Measurements from ENCODE around the gene PSMD1. TPM values are rescaled to one million over a fixed set of nuclear protein-coding genes. Genes with fewer than 3 reads are reported as not detected.

PSMD1 gene
- total and polyA plus RNA-seq, 2 experiments from 2014 or later: 102 to 106 TPM

DNA sequence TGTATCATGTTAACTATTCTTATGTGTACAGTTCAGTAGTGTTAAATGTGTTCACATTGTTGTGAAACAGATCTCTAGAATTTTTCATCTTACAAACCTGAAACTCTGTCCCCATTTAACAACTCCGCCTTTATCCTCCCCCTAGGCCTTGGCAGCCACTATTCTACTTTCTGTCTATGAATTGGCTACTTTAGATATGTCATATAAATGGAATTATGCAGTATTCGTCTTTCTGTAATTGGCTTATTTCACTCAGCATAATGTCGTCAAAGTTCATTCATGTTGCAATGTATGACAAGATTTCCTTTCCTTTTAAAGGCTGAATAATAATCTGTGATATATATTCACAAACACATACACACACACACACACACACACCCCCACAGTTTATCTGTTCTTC is 154.1 kb downstream of the PSMD1 start:
- H3K79me2 ChIP-seq (ENCODE audit: insufficient read depth): peaks cover 3% of the 10 kb centered on the region; the same call in 1 of the 2 replicates
- in situ Hi-C loops (cut with MboI): no loop called here
- H3F3A ChIP-seq (ENCODE audit: insufficient read depth): no peaks in the 10 kb centered on the region
- no peak overlapping the region for H3K4me2 ChIP-seq (ENCODE audit: unreplicated experiment)
- H3K4me1 ChIP-seq (ENCODE audit: insufficient read depth): no peaks in the 10 kb centered on the region
- peaks cover 11% of the 10 kb centered on the region for H3K36me3 ChIP-seq (ENCODE audit: low read depth)
- H3K9me3 ChIP-seq (ENCODE audit: low read depth): no peaks in the 10 kb centered on the region
- DNase-seq: no peak
- no peak overlapping the region for H2AFZ ChIP-seq
- no peak overlapping the region for H3K27ac ChIP-seq
- no peaks in the 10 kb centered on the region for H3K9me2 ChIP-seq (ENCODE audit: insufficient read depth)
- no peaks in the 10 kb centered on the region for H4K20me1 ChIP-seq (ENCODE audit: insufficient read depth)
- WGBS, 2 experiments (ENCODE audit: low coverage in 1 of 2, low lambda C conversion rate in 2 of 2, missing lambda C conversion rate in 2 of 2): 85 to 93% methylated on average over 3 of the region's 3 CpGs
- no peaks in the 10 kb centered on the region for H3K27me3 ChIP-seq (replicated peaks; ENCODE audit: insufficient read depth)
- H3K4me3 ChIP-seq: no peak overlapping the region
- TF ChIP-seq EZH2phosphoT487 (IDR thresholded peaks at IDR 0.05; ENCODE audit: insufficient read depth, low read depth) (no peak), EZH2 (IDR thresholded peaks at IDR 0.05; ENCODE audit: insufficient read depth, poor library complexity, severe bottlenecking) (no peak)
- H3K9ac ChIP-seq: no peak overlapping the region

DNA sequence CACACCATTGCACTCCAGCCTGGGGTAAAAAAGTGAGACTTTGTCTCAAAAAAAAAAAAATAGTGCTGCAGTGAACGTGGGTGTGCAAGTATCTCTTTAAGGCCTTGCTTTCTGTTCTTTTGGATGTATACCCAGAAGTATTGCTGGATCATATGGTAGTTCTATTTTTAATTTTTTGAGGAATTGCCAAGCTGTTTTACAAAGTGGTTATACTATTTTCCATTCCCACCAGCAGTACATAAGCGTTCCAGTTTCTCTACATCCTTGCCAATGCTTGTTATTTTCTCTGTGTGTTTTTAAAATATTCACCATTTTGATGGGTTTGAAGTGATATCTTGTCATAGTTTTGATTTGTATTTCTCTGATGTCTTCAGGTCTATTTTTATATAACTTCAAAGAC is 154.8 kb downstream of the PSMD1 start:
- H3K36me3 ChIP-seq (ENCODE audit: low read depth): peaks cover 11% of the 10 kb centered on the region
- no peak overlapping the region for H3K4me3 ChIP-seq
- no peak overlapping the region for H2AFZ ChIP-seq
- no peak overlapping the region for H3K9ac ChIP-seq
- no peaks in the 10 kb centered on the region for H3K9me3 ChIP-seq (ENCODE audit: low read depth)
- no peaks in the 10 kb centered on the region; the same call in 1 of the 2 replicates for H3K79me2 ChIP-seq (ENCODE audit: insufficient read depth)
- 79 to 80% methylated on average over 2 of the region's 2 CpGs for WGBS, 2 experiments (ENCODE audit: low coverage in 1 of 2, low lambda C conversion rate in 2 of 2, missing lambda C conversion rate in 2 of 2)
- no peaks in the 10 kb centered on the region for H4K20me1 ChIP-seq (ENCODE audit: insufficient read depth)
- TF ChIP-seq EZH2 (IDR thresholded peaks at IDR 0.05; ENCODE audit: insufficient read depth, poor library complexity, severe bottlenecking) (no peak), EZH2phosphoT487 (IDR thresholded peaks at IDR 0.05; ENCODE audit: insufficient read depth, low read depth) (no peak)
- H3F3A ChIP-seq (ENCODE audit: insufficient read depth): no peaks in the 10 kb centered on the region
- H3K4me2 ChIP-seq (ENCODE audit: unreplicated experiment): no peak overlapping the region
- in situ Hi-C loops (cut with MboI): no loop called here
- DNase-seq: no peak
- H3K9me2 ChIP-seq (ENCODE audit: insufficient read depth): no peaks in the 10 kb centered on the region
- H3K4me1 ChIP-seq (ENCODE audit: insufficient read depth): no peaks in the 10 kb centered on the region
- no peaks in the 10 kb centered on the region for H3K27me3 ChIP-seq (replicated peaks; ENCODE audit: insufficient read depth)
- no peak overlapping the region for H3K27ac ChIP-seq

DNA sequence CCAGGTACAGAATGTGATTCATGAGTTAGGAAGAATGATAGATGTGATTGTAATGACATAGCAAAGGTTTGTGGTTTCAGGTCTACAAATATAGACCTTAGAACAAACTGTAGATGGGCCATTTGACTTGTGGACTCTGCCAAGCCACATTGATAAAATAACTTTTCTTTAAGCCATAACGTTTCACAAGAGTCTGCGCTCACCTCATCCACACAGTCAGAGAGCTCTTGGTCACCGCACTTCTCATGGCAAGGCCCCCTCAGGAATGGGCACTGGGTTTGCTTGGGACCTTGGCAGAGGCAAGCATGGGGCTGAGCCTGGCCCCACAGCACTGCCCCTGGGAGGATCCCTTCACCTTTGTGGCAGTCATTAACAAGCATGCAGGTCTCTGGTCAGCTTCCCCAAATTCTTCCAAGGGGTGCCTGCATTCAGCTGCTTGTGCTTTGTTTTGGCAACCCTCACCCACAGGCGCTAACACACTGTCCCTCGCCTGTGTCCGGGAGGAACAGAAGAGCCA is 155.7 kb downstream of the PSMD1 start:
- peaks cover 11% of the 10 kb centered on the region for H3K36me3 ChIP-seq (ENCODE audit: low read depth)
- H3K9me3 ChIP-seq (ENCODE audit: low read depth): no peaks in the 10 kb centered on the region
- H3F3A ChIP-seq (ENCODE audit: insufficient read depth): no peaks in the 10 kb centered on the region
- no peak overlapping the region for H3K4me2 ChIP-seq (ENCODE audit: unreplicated experiment)
- H3K9ac ChIP-seq: no peak overlapping the region
- no peak for DNase-seq
- H3K4me3 ChIP-seq: no peak overlapping the region
- no peaks in the 10 kb centered on the region for H3K79me2 ChIP-seq (ENCODE audit: insufficient read depth)
- no peaks in the 10 kb centered on the region for H4K20me1 ChIP-seq (ENCODE audit: insufficient read depth)
- no peaks in the 10 kb centered on the region for H3K4me1 ChIP-seq (ENCODE audit: insufficient read depth)
- H3K9me2 ChIP-seq (ENCODE audit: insufficient read depth): no peaks in the 10 kb centered on the region
- no peak overlapping the region for H2AFZ ChIP-seq
- H3K27ac ChIP-seq: no peak overlapping the region
- in situ Hi-C loops (cut with MboI): no loop called here
- 94% methylated on average over 6 of the region's 6 CpGs for WGBS, 2 experiments (ENCODE audit: low coverage in 1 of 2, low lambda C conversion rate in 2 of 2, missing lambda C conversion rate in 2 of 2)
- TF ChIP-seq EZH2phosphoT487 (IDR thresholded peaks at IDR 0.05; ENCODE audit: insufficient read depth, low read depth): no peak
- TF ChIP-seq EZH2 (IDR thresholded peaks at IDR 0.05; ENCODE audit: insufficient read depth, poor library complexity, severe bottlenecking): no peak
- no peaks in the 10 kb centered on the region for H3K27me3 ChIP-seq (replicated peaks; ENCODE audit: insufficient read depth)

DNA sequence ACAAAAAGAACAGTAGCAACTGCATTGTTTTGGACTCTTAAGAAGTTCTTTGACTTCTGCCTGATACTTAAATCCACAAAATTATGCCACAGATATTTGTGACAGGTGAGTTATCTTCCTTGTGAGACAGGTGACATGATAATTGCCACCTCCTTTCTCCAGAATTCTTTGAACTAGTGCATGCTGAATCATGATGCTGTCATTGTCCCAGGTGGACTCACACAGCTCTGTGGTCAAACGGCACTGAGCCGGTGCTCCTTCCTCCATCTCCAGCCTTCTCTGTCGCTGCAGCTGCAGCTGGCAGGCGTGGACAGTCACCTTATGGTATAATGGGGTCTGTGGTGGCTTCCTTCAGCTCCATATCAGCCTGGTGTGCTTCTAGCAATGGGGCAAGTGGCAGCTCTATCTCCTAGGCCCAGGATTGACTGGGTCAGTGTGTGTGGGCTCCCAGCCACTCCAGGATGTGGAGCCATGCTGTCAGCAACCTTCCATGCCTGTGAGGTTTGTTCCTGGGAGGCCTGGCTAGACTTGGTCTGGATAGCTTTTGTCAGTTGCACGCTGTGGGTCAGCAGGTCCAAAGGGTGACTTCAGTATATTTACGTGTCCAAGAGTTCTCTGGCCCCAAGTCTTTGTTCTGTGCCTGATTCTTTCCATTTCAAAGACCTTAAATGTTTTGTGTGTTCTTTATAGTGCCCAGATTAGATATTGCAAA is 157.4 kb downstream of the PSMD1 start:
- H3K36me3 ChIP-seq (ENCODE audit: low read depth): peaks cover 16% of the 10 kb centered on the region
- no peak overlapping the region for H3K27ac ChIP-seq
- no peak for DNase-seq
- in situ Hi-C loops (cut with MboI): no loop called here
- no peak overlapping the region for H3K4me3 ChIP-seq
- no peak for TF ChIP-seq EZH2phosphoT487 (IDR thresholded peaks at IDR 0.05; ENCODE audit: insufficient read depth, low read depth)
- TF ChIP-seq EZH2 (IDR thresholded peaks at IDR 0.05; ENCODE audit: insufficient read depth, poor library complexity, severe bottlenecking): no peak
- H4K20me1 ChIP-seq (ENCODE audit: insufficient read depth): no peaks in the 10 kb centered on the region
- H3K27me3 ChIP-seq (replicated peaks; ENCODE audit: insufficient read depth): no peaks in the 10 kb centered on the region
- 98 to 99% methylated on average over 6 of the region's 6 CpGs for WGBS, 2 experiments (ENCODE audit: low coverage in 1 of 2, low lambda C conversion rate in 2 of 2, missing lambda C conversion rate in 2 of 2)
- H3K4me1 ChIP-seq (ENCODE audit: insufficient read depth): no peaks in the 10 kb centered on the region
- H3K9ac ChIP-seq: no peak overlapping the region
- no peak overlapping the region for H2AFZ ChIP-seq
- no peak overlapping the region for H3K4me2 ChIP-seq (ENCODE audit: unreplicated experiment)
- H3K9me3 ChIP-seq (ENCODE audit: low read depth): no peaks in the 10 kb centered on the region
- no peaks in the 10 kb centered on the region for H3K79me2 ChIP-seq (ENCODE audit: insufficient read depth)
- no peaks in the 10 kb centered on the region for H3K9me2 ChIP-seq (ENCODE audit: insufficient read depth)
- no peaks in the 10 kb centered on the region for H3F3A ChIP-seq (ENCODE audit: insufficient read depth)

Data from GM23248 (cell line).